Measurements from ENCODE around the gene JAG1.

- TF ChIP-seq CTCF (IDR thresholded peaks at IDR 0.05): no peak
- no peak for TF ChIP-seq POLR2A (IDR thresholded peaks at IDR 0.05)
Observed at GRCh38 chr20:10714236-10714975, 40.6 kb upstream of the JAG1 start.

Data from testis (tissue), 2 donors.